Measurements from ENCODE around the gene ZC3H12A.

GRCh38 chr1:37471345-37472231, 2.8 kb upstream of the ZC3H12A start:
- TF ChIP-seq CTCF (IDR thresholded peaks at IDR 0.05; ENCODE audit: low read depth, low read length, poor library complexity, severe bottlenecking): no peak
- TF ChIP-seq EZH2phosphoT487 (IDR thresholded peaks at IDR 0.05; ENCODE audit: borderline replicate concordance, low read length): no peak
